SK-N-SH (cell line): Measurements from ENCODE around the gene VSIG10. TPM values are rescaled to one million over a fixed set of nuclear protein-coding genes. Genes with fewer than 3 reads are reported as not detected.
A peak's percentile ranks its signal among the peaks of the same experiment; 100 is the strongest.

ENCODE experiments used
- CTCF ChIA-PET: fragments of 300-600, 350-600 bp; formaldehyde crosslinking; extraction: SDS; loops from one replicate; lab custom pipeline; 2021; lab: Yijun Ruan, JAX
- POLR2A ChIA-PET: fragments of 350-600 bp; sonication (Branson Sonifier 250); formaldehyde crosslinking; extraction: SDS; loops from one replicate; lab custom pipeline; 2020; ENCODE audit warnings: antibody characterized with exemption, inconsistent platforms; lab: Yijun Ruan, JAX
- DNase-seq: peaks from one replicate; pipeline ENCODE4 v3.0.0; 2012
- H2AFZ ChIP-seq: fragments of 200-600 bp; sonication (generic); 2 replicates; pipeline ENCODE4 v1.8.1; 2016; ENCODE audit warnings: antibody characterized with exemption, mild to moderate bottlenecking, low read depth
- H3F3A ChIP-seq: fragments of 200-600 bp; sonication (generic); replicated peaks from 2 replicates; pipeline ENCODE3; 2016; ENCODE audit warnings: antibody characterized with exemption, mild to moderate bottlenecking; ENCODE audit not compliant: insufficient read depth
- H3K27ac ChIP-seq, 2 experiments: fragments of 200-500 bp in 1 of 2; fragments of 200-600 bp in 1 of 2; sonication (Bioruptor generic) in 1 of 2; sonication (generic), shearing (Covaris generic) in 1 of 2; 2 replicates each; pipeline versions ENCODE4 v1.5.1 to v1.6.1; 2014 to 2016; ENCODE audit warnings: low read depth in 2 of 2, inconsistent platforms in 1 of 2, low read length in 1 of 2, mild to moderate bottlenecking in 1 of 2, mixed read lengths in 1 of 2
- H3K27me3 ChIP-seq: fragments of 200-600 bp; sonication (generic), shearing (Covaris generic); 2 replicates; pipeline ENCODE4 v1.6.1; 2016; ENCODE audit warnings: mixed run types; ENCODE audit not compliant: insufficient read depth
- H3K36me3 ChIP-seq, 2 experiments: fragments of 200-500 bp in 1 of 2; fragments of 200-600 bp in 1 of 2; sonication (Bioruptor generic) in 1 of 2; sonication (generic) in 1 of 2; replicated peaks in 1 of 2; 2 replicates each; pipeline versions ENCODE3 to v1.5.1; 2014 to 2016; ENCODE audit warnings: low read length in 1 of 2, mild to moderate bottlenecking in 1 of 2; ENCODE audit not compliant: insufficient read depth in 2 of 2, control insufficient read depth in 1 of 2
- H3K4me1 ChIP-seq, 2 experiments: fragments of 200-500 bp in 1 of 2; fragments of 200-600 bp in 1 of 2; sonication (Bioruptor generic) in 1 of 2; sonication (generic), shearing (Covaris generic) in 1 of 2; 2 replicates each; pipeline versions ENCODE4 v1.5.1 to v1.6.1; 2014 to 2016; ENCODE audit warnings: low read depth in 1 of 2, low read length in 1 of 2, mixed run types in 1 of 2; ENCODE audit not compliant: insufficient read depth in 2 of 2, control insufficient read depth in 1 of 2
- H3K4me2 ChIP-seq: fragments of 200-600 bp; sonication (generic), shearing (Covaris generic); 2 replicates; pipeline ENCODE4 v1.6.1; 2017; ENCODE audit warnings: mixed run types
- H3K4me3 ChIP-seq, 2 experiments: fragments of 200-500 bp in 1 of 2; fragments of 200-600 bp in 1 of 2; sonication (Bioruptor generic) in 1 of 2; sonication (generic), shearing (Covaris generic) in 1 of 2; 2 replicates each; pipeline versions ENCODE4 v1.5.1 to v1.8.1; 2014 to 2016; ENCODE audit warnings: low read depth in 2 of 2, inconsistent platforms in 1 of 2, low read length in 1 of 2, mild to moderate bottlenecking in 1 of 2, mixed read lengths in 1 of 2, moderate library complexity in 1 of 2
- H3K79me2 ChIP-seq: fragments of 200-600 bp; sonication (generic); 2 replicates; pipeline ENCODE4 v1.8.1; 2017; ENCODE audit warnings: mild to moderate bottlenecking; ENCODE audit not compliant: insufficient read depth
- H3K9ac ChIP-seq: fragments of 200-600 bp; sonication (generic); 2 replicates; pipeline ENCODE4 v1.6.1; 2017; ENCODE audit warnings: mixed run types
- H3K9me2 ChIP-seq: fragments of 200-600 bp; sonication (generic); 2 replicates; pipeline ENCODE4 v1.6.1; 2017; ENCODE audit warnings: mixed run types
- H3K9me3 ChIP-seq: fragments of 200-600 bp; sonication (generic); 2 replicates; pipeline ENCODE4 v1.6.1; 2017; ENCODE audit warnings: mixed run types, mild to moderate bottlenecking, moderate library complexity
- H4K20me1 ChIP-seq: fragments of 200-600 bp; sonication (generic); 2 replicates; pipeline ENCODE4 v1.6.1; 2017; ENCODE audit warnings: mild to moderate bottlenecking, mixed run types; ENCODE audit not compliant: insufficient read depth
- FOXM1 ChIP-seq: IDR thresholded peaks from 2 replicates; pipeline ENCODE4 v1.4.0; 2012; ENCODE audit warnings: low read depth, mild to moderate bottlenecking
- GABPA ChIP-seq: IDR thresholded peaks from 2 replicates; pipeline ENCODE4 v1.4.0; 2012; ENCODE audit warnings: low read depth, mild to moderate bottlenecking
- MXI1 ChIP-seq: IDR thresholded peaks from 2 replicates; pipeline ENCODE4 v1.6.1; 2012; ENCODE audit warnings: mild to moderate bottlenecking, low read depth, low read length, improper control_type of control experiment
- PBX3 ChIP-seq: IDR thresholded peaks from 2 replicates; pipeline ENCODE4; 2012
- POLR2AphosphoS5 ChIP-seq: IDR thresholded peaks from 2 replicates; pipeline ENCODE4 v1.6.1; 2012; ENCODE audit warnings: low read depth, low read length
- RFX5 ChIP-seq: IDR thresholded peaks from 2 replicates; pipeline ENCODE4 v1.6.1; 2012; ENCODE audit warnings: mild to moderate bottlenecking, improper control_type of control experiment, low read length
- SIN3A ChIP-seq: IDR thresholded peaks from 2 replicates; pipeline ENCODE4 v1.6.1; 2012; ENCODE audit warnings: low read depth, mild to moderate bottlenecking, low read length, moderate library complexity, borderline replicate concordance
- SMC3 ChIP-seq: IDR thresholded peaks from 2 replicates; pipeline ENCODE4 v1.6.1; 2012; ENCODE audit warnings: low read depth, low read length, improper control_type of control experiment
- TAF1 ChIP-seq: IDR thresholded peaks from 2 replicates; pipeline ENCODE4 v1.6.1; 2012; ENCODE audit warnings: low read depth, mild to moderate bottlenecking, low read length, moderate library complexity, borderline replicate concordance
- TEAD4 ChIP-seq: IDR thresholded peaks from 2 replicates; pipeline ENCODE4 v1.4.0; 2012; ENCODE audit warnings: mild to moderate bottlenecking, borderline replicate concordance; ENCODE audit not compliant: insufficient read depth
- YY1 ChIP-seq: IDR thresholded peaks from 2 replicates; pipeline ENCODE4 v1.4.0; 2012; ENCODE audit warnings: low read depth, mild to moderate bottlenecking
- WGBS: methylation state at CpG from one replicate; pipeline ENCODE4 v1.1.6; 2017; ENCODE audit warnings: low lambda C conversion rate; 5-methylcytosine and 5-hydroxymethylcytosine counted together
- polyA plus RNA-seq, 3 experiments: library from polyadenylated mRNA; depleted of rRNA; stranded (reverse); fragments of >200 nt; gene quantifications; 2 replicates each; pipeline ENCODE4 v1.2.3, GENCODE V29; 2012
- TF ChIP-seq, protein P1 (sequence below): IDR thresholded peaks from 2 replicates; pipeline ENCODE4 v1.6.1; 2012; ENCODE audit warnings: mild to moderate bottlenecking, low read depth, low read length, moderate library complexity
- TF ChIP-seq, protein P2 (sequence below): IDR thresholded peaks from 2 replicates; pipeline ENCODE4 v1.4.0; 2012; ENCODE audit warnings: low read depth, borderline replicate concordance

VSIG10 gene, protein sequence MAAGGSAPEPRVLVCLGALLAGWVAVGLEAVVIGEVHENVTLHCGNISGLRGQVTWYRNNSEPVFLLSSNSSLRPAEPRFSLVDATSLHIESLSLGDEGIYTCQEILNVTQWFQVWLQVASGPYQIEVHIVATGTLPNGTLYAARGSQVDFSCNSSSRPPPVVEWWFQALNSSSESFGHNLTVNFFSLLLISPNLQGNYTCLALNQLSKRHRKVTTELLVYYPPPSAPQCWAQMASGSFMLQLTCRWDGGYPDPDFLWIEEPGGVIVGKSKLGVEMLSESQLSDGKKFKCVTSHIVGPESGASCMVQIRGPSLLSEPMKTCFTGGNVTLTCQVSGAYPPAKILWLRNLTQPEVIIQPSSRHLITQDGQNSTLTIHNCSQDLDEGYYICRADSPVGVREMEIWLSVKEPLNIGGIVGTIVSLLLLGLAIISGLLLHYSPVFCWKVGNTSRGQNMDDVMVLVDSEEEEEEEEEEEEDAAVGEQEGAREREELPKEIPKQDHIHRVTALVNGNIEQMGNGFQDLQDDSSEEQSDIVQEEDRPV
- 12.5 and 21.2 TPM in 2 replicates for polyA plus RNA-seq (2012; rRNA removed)
- polyA plus RNA-seq (2012; cell fraction: cytosol; rRNA removed), result 9.8 and 10.3 TPM in 2 replicates
- polyA plus RNA-seq (2012; cell fraction: nucleus; rRNA removed), result 47.7 and 48.5 TPM in 2 replicates

DNA sequence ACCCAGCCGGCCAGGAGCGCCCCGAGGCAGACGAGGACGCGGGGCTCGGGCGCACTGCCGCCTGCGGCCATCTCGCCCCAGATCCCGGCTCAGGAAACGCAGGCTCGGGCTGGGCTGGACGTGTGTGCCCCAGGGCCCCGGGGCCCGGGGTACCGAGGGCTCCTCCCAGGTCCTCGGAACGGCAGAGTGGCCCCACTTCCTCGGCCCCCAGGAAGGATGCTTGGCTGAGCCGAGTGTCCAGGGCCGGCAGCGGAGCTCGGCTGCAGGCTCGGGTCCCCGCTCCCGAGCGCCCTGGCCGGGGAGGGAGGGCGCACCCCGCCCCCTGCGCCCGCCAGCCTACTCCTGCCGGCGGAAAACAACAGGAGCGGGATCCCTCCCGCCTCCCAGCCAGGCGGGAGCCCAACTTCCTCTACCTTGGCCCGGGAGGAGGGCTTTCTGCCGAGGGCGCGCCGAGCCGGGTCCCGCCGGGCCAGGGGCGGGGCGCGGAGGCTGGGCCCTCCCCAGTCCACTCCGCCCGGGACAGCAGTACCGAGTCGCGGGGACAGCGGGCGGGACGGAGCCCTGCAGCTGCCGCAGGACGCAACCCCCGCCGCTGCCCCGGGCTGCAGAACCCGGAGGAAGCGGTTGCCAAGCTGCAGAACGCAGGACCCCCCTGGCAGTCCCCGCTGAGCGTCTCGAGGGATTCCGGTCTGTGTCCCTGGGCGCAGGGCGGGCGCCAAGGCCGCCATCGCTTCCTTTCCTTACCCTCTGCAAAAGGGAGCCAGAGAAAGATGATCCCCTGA lies at the start of gene VSIG10:
VSIG10 (minus strand) TSS at position 411 of the 782 bp plus-strand sequence; CDS start at position 71, 340 bp downstream.
- no peaks in the 10 kb centered on the region for H4K20me1 ChIP-seq
- H3K9me3 ChIP-seq, result no peaks in the 10 kb centered on the region
- WGBS, result 0% methylated on average over 6 of the region's 75 CpGs
- peaks cover 0 to 5% of the 10 kb centered on the region in 2 experiments for H3K36me3 ChIP-seq
- no peaks in the 10 kb centered on the region for H3K27me3 ChIP-seq
- DNase-seq, result peak; percentile 95
- H3K9ac ChIP-seq, result peak within 1 kb of the TSS; percentile 84
- peak within 1 kb of the TSS; percentile 73 to 84 for H3K27ac ChIP-seq
- H3K4me1 ChIP-seq, result peaks cover 0 to 7% of the 10 kb centered on the region in 2 experiments; a peak in 1 of 4 replicates
- TF ChIP-seq, protein P1, sequence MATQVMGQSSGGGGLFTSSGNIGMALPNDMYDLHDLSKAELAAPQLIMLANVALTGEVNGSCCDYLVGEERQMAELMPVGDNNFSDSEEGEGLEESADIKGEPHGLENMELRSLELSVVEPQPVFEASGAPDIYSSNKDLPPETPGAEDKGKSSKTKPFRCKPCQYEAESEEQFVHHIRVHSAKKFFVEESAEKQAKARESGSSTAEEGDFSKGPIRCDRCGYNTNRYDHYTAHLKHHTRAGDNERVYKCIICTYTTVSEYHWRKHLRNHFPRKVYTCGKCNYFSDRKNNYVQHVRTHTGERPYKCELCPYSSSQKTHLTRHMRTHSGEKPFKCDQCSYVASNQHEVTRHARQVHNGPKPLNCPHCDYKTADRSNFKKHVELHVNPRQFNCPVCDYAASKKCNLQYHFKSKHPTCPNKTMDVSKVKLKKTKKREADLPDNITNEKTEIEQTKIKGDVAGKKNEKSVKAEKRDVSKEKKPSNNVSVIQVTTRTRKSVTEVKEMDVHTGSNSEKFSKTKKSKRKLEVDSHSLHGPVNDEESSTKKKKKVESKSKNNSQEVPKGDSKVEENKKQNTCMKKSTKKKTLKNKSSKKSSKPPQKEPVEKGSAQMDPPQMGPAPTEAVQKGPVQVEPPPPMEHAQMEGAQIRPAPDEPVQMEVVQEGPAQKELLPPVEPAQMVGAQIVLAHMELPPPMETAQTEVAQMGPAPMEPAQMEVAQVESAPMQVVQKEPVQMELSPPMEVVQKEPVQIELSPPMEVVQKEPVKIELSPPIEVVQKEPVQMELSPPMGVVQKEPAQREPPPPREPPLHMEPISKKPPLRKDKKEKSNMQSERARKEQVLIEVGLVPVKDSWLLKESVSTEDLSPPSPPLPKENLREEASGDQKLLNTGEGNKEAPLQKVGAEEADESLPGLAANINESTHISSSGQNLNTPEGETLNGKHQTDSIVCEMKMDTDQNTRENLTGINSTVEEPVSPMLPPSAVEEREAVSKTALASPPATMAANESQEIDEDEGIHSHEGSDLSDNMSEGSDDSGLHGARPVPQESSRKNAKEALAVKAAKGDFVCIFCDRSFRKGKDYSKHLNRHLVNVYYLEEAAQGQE, result peak; percentile 17; the same call in 1 of the 2 replicates
- TF ChIP-seq RFX5, result no peak
- peak; percentile 56 for TF ChIP-seq YY1
- peak; percentile 76; the same call in 1 of the 2 replicates for TF ChIP-seq POLR2AphosphoS5
- TF ChIP-seq FOXM1, result peak; percentile 56; the same call in 1 of the 2 replicates
- TF ChIP-seq MXI1, result peak; percentile 7; the same call in 1 of the 2 replicates
- no peak for TF ChIP-seq SMC3
- peak; percentile 58 for TF ChIP-seq TAF1
- TF ChIP-seq SIN3A, result 0 out of 2 replicates have a peak, but pooled peaks have one; percentile 30
- TF ChIP-seq PBX3, result 0 out of 2 replicates have a peak, but pooled peaks have one; percentile 2
- 0 out of 2 replicates have a peak, but pooled peaks have one; percentile 18 for TF ChIP-seq TEAD4
- TF ChIP-seq, protein P2, sequence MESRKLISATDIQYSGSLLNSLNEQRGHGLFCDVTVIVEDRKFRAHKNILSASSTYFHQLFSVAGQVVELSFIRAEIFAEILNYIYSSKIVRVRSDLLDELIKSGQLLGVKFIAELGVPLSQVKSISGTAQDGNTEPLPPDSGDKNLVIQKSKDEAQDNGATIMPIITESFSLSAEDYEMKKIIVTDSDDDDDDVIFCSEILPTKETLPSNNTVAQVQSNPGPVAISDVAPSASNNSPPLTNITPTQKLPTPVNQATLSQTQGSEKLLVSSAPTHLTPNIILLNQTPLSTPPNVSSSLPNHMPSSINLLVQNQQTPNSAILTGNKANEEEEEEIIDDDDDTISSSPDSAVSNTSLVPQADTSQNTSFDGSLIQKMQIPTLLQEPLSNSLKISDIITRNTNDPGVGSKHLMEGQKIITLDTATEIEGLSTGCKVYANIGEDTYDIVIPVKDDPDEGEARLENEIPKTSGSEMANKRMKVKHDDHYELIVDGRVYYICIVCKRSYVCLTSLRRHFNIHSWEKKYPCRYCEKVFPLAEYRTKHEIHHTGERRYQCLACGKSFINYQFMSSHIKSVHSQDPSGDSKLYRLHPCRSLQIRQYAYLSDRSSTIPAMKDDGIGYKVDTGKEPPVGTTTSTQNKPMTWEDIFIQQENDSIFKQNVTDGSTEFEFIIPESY, result no peak
- peak; percentile 49; the same call in 1 of the 2 replicates for TF ChIP-seq GABPA
- TF ChIP-seq, all 33 proteins: peak for 10
- H2AFZ ChIP-seq, result peak within 1 kb of the TSS; percentile 91
- no peaks in the 10 kb centered on the region for H3K9me2 ChIP-seq
- H3K4me3 ChIP-seq, result peak within 1 kb of the TSS; percentile 74 to 79
- POLR2A ChIA-PET, result interaction anchor here (0.6 to 1.7 kb wide), 5 partner anchors 32 to 43 kb away, joined by 3 to 7 read pairs (median 4); partner anchors contain the start of genes PEBP1 and WSB2
- H3K4me2 ChIP-seq, result peak within 1 kb of the TSS; percentile 76
- CTCF ChIA-PET, result interaction anchor here (0.9 to 1.8 kb wide), 7 partner anchors 16 to 273 kb away, joined by 3 to 5 read pairs (median 3); partner anchors contain the start of genes PEBP1 and SUDS3
- peaks cover 20% of the 10 kb centered on the region for H3K79me2 ChIP-seq
- peaks cover 8% of the 10 kb centered on the region for H3F3A ChIP-seq
